HG03521 (cell line): ENCODE results near the gene SPATA20.

Source experiments
- ATAC-seq: cut with Tn5 transposase; IDR thresholded peaks from one replicate; pipeline ENCODE4 v1.9.1; 2021; ENCODE audit warnings: mild to moderate bottlenecking, moderate library complexity; ENCODE audit not compliant: unreplicated experiment

Gene SPATA20

GRCh38 chr17:50573866-50574611 is 27.1 kb downstream of the SPATA20 start:
- ATAC-seq, result no peak

DNA sequence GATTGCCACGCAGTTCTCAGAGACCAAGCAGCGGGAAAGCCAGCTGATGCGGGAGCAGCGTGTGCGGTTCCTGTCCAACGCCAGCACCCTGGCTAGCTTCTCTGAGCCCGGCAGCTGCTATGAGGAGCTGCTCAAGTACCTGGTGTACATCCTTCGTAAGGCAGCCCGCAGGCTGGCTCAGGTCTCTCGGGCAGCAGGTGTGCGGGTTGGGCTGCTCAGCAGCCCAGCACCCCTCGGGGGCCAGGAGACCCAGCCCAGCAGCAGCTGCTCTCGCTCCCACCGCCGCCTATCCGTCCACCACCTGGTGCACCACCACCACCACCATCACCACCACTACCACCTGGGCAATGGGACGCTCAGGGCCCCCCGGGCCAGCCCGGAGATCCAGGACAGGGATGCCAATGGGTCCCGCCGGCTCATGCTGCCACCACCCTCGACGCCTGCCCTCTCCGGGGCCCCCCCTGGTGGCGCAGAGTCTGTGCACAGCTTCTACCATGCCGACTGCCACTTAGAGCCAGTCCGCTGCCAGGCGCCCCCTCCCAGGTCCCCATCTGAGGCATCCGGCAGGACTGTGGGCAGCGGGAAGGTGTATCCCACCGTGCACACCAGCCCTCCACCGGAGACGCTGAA is 28.7 kb downstream of the SPATA20 start:
- ATAC-seq, result no peak

GRCh38 chr17:50576864-50577263 is 29.9 kb downstream of the SPATA20 start:
- ATAC-seq, result no peak

GRCh38 chr17:50577451-50577954 is 30.5 kb downstream of the SPATA20 start:
- no peak for ATAC-seq

DNA sequence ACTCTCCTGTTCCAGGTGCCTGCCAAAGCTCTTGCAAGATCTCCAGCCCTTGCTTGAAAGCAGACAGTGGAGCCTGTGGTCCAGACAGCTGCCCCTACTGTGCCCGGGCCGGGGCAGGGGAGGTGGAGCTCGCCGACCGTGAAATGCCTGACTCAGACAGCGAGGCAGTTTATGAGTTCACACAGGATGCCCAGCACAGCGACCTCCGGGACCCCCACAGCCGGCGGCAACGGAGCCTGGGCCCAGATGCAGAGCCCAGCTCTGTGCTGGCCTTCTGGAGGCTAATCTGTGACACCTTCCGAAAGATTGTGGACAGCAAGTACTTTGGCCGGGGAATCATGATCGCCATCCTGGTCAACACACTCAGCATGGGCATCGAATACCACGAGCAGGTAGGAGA is 31.2 kb downstream of the SPATA20 start:
- ATAC-seq, result no peak

GRCh38 chr17:50579399-50579798 is 32.4 kb downstream of the SPATA20 start:
- ATAC-seq, result no peak

- ATAC-seq, result no peak
Measured at GRCh38 chr17:50580646-50581045, 33.7 kb downstream of the SPATA20 start.

GRCh38 chr17:50581316-50581715 is 34.3 kb downstream of the SPATA20 start:
- ATAC-seq, result no peak

DNA sequence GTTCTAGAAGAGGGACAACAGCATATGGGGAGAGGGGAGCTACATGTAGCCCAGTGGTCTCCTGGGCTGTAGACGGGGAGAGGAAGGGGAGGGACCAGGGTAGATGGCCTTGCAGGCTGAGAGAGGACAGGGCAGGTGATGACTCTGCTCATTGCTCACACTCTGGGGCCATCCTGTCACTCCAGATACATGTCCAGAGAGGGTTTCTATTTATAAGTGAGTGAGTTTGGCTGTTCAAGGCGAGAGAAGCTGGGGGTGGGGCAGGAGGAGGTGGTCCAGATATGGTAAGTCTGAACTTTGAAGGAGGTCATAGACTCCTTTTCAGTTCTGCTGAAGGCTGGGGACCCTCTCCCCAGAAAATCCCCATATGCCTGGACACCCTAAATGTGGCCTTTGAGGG is 35.8 kb downstream of the SPATA20 start:
- ATAC-seq, result no peak

- ATAC-seq, result no peak
Measured at GRCh38 chr17:50583641-50584040, 36.7 kb downstream of the SPATA20 start.

DNA sequence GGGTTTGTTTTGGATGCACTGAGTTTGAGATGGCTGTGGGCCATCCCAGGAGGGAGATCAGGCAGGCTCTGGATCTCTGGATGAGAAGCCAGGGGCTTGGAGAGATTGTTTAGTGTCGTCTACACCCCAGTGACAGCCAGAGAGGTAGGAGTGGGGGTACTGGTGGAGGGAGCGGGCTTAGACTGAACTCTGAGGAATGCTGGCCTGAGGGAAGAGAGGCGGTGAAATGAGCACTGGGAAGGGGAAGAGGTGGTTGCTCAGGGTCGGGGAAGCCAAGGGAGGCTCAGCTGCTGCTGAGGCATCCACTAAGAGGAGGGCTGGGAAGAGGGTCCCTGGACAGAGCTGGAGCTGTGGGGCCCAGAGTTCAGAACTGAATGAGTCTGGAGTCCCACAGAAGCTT is 37.1 kb downstream of the SPATA20 start:
- ATAC-seq, result no peak

DNA sequence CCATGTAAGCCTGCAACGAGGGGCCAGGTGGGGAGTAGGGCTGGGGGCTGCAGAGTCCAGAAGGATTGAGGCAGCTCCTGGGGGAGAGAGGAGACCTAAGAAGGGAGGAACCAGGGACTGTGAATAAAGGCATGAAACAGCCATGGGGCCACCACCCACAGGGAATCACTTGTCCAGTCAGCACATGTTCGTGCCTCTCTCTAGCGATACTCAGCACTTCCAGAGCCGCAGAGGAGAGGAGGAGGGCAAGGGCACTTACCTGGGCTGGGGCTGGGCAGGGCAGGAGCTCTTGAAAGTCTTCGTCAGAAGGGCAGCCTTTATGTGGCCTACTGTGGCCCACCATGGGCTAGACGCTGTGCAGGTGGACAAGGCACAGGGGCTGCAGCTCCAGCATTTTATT is 37.8 kb downstream of the SPATA20 start:
- ATAC-seq, result no peak

GRCh38 chr17:50585346-50585745 is 38.4 kb downstream of the SPATA20 start:
- ATAC-seq, result no peak

DNA sequence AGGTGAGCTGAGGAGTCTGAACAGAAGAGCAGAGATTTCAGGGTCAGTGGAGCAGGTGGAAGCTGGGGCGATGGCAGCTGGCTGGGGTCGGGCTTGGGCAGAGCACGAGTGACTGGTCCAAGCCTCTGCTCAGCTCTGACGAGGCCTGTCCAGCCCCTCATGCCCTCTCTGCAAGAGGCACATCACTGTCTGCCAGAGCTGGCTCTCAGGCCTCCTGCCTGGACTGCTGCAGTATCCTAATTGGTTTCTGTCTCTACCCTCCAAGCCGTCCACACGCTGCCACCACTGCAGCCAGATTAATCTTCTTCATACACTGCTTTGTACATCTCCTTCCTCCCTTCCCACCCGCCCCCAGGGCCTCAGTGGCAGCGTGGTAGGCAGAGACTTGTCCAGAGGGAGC is 38.9 kb downstream of the SPATA20 start:
- no peak for ATAC-seq

- ATAC-seq, result no peak
Measured at GRCh38 chr17:50586421-50587247, 39.7 kb downstream of the SPATA20 start.

GRCh38 chr17:50587571-50587970 is 40.6 kb downstream of the SPATA20 start:
- no peak for ATAC-seq

DNA sequence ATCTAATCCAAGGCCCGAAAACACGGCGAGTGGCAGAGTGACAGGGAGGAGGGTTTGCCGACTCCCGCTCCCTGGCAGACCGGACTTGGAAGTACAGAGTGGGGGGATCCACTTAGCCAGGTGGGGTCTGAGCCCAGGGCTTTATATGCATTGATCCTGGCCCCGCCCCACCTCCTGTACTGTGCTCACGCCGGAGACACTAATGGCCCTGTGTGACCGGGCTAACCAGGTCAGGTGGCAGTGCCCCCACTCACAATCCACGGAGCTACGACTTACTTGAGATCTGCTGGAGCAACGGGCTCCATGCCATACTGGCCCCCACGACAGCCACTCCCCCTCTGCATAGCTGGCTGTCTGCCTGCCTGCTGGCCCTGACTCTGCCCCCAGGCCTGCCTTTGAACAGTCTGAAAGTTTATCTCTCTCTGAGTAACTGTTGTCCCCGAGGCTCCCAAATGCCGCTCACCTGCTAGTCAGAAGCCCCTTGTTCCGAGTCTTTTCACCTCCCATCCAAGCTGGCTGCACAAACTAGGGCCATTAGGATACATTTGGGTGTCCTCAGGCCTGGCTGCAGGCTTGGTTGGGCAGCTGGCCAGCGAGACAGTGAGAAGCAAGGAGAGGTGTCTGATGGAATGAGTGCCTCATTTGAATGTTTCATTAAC is 41.5 kb downstream of the SPATA20 start:
- no peak for ATAC-seq

- ATAC-seq, result no peak
Measured at GRCh38 chr17:50589095-50589705, 42.2 kb downstream of the SPATA20 start.

DNA sequence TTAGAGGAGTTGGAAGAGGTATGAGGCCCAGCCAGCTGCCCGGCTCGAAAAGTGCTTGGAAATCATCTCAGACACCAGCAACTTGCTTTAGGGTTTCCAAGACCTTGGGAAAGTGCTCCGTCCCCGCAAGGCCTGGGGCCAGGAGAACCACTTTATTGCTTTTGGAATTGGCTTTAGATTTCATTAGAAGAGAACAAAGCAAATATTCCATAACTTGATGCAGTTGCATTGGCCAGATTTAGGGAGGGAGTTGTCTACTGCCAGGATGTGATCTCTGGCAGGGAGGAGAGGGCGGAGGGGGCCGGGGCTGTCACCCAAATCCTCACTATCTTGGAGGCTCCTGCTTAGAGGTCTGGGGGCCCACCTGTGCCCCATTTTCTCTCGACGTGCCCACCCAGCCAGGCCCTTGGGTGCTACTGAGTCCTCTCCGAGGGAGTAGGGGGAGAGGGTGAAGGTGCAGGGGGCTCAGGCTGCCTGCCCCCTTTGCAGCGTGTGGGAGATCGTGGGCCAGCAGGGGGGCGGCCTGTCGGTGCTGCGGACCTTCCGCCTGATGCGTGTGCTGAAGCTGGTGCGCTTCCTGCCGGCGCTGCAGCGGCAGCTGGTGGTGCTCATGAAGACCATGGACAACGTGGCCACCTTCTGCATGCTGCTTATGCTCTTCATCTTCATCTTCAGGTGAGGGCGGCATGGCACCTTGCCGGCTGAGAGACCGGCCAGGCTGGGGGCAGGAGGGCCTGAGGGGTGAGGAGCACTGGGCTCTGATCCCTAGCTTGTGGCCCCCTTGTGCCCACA is 44.2 kb downstream of the SPATA20 start:
- no peak for ATAC-seq

GRCh38 chr17:50593321-50593720 is 46.3 kb downstream of the SPATA20 start:
- ATAC-seq, result no peak
